Measurements from ENCODE around the gene TMEM26. TPM values are rescaled to one million over a fixed set of nuclear protein-coding genes. Genes with fewer than 3 reads are reported as not detected.

TMEM26 gene
- total RNA-seq, 1 donor from 2014 or later: not detected

DNA sequence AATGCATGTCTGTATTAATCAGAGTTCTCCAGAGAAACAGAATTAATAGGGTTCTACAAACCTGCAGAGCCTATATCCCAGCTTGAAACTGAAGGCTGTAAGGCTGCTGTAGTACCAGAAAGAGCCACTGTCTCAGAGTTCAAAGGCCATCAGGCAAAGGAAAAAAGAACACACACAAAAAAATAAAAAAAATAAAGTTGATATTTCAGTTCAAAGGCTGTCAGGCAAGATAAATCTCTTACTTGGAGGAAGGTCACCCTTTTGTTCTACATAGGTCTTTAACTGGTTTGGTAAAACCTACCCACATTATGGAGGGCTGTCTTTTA lies 12.0 kb upstream of the TMEM26 start:
- Histone ChIP-seq H3K4me3 (no peak overlapping the region), H3K27me3 (no peaks in the 10 kb centered on the region), H3K9me3 (no peaks in the 10 kb centered on the region), H3K27ac (no peak overlapping the region), H3K4me1 (peaks cover 0 to 15% of the 10 kb centered on the region in 2 donors), H3K36me3 (no peaks in the 10 kb centered on the region)
- TF ChIP-seq, protein P1, sequence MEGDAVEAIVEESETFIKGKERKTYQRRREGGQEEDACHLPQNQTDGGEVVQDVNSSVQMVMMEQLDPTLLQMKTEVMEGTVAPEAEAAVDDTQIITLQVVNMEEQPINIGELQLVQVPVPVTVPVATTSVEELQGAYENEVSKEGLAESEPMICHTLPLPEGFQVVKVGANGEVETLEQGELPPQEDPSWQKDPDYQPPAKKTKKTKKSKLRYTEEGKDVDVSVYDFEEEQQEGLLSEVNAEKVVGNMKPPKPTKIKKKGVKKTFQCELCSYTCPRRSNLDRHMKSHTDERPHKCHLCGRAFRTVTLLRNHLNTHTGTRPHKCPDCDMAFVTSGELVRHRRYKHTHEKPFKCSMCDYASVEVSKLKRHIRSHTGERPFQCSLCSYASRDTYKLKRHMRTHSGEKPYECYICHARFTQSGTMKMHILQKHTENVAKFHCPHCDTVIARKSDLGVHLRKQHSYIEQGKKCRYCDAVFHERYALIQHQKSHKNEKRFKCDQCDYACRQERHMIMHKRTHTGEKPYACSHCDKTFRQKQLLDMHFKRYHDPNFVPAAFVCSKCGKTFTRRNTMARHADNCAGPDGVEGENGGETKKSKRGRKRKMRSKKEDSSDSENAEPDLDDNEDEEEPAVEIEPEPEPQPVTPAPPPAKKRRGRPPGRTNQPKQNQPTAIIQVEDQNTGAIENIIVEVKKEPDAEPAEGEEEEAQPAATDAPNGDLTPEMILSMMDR (IDR thresholded peaks at IDR 0.05): no peak
- DNase-seq (ENCODE audit: low spot score in 2 of 2): no peak
- intact Hi-C loops (cut with DNase I): no loop called here

DNA sequence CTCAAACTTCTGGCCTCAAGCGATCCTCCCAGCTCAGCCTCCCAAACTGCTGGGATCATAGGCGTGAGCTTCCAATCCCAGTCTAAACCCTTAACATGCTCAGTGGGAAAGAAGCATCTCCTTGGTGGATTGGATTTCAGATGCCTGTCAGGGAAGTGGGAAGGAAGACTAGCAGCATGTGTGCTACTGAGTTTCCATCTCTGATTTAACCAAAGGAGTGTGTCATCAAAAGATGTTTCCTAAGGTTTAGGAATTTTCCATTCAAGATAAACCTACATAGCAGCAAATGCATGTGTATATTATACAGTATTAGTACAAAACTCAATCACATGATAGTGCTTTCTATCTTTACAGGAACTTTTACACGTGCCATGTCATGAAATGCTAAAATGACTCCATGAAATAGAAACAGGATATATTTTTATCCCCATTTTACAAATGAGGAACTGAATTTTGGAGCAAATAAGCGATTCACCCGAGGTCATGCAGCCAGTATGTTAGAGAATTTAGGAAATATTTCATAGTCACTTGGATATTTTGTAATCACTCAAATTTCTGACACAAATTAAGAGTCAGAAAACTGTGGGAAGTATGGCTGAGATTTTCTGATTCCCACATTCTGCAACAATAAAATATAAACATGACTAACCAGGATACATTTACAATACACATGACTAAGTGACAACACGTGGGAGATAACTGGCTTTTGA lies 11.4 kb upstream of the TMEM26 start:
- Histone ChIP-seq H3K27me3 (no peaks in the 10 kb centered on the region), H3K9me3 (no peaks in the 10 kb centered on the region), H3K4me3 (no peak overlapping the region), H3K27ac (no peak overlapping the region), H3K4me1 (peaks cover 0 to 15% of the 10 kb centered on the region in 2 donors), H3K36me3 (no peaks in the 10 kb centered on the region)
- TF ChIP-seq, protein P1 (IDR thresholded peaks at IDR 0.05): no peak
- intact Hi-C loops (cut with DNase I): no loop called here
- DNase-seq (ENCODE audit: low spot score in 2 of 2): no peak

DNA sequence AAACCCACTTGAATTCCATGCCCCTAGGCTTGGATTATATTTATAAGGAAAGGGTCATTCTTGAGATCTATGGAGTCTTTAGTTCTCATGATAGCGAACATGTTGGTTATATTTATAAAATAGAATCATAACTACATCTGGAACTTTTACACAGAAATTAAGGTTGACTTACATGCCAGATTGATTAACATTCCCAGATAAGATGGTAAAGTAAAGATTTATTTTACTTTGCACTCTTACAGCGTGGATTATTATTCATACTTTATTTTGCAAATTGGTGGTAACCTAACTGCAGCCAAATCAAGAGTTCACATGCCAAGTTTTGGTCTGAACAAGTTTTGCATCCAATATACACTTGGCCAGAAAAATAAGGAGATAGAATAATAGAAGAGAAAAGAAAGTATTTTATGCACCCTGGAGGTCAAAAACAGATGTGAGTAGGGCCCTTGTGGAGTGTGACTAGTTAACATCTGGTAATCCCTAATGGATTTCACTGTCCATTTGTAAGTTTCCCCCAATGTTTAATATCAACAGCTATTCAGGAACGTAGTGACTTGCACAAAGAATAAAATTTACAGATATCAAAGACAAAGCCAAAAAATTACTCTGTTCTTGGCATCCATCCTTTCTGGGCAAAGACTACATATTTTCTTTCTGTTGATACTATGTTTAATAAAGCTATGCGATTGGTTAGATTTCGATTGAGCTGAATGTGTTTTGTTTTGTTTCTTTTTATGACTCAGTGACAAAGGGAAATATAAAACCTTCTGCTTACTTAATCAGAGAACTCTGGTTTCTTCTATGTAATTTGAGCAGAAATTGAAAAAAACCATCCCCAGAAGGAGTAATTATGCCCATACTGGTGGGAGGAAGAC lies 10.1 kb upstream of the TMEM26 start:
- no peaks in the 10 kb centered on the region for H3K9me3 ChIP-seq
- no peak for DNase-seq (ENCODE audit: low spot score in 2 of 2)
- TF ChIP-seq, protein P1 (IDR thresholded peaks at IDR 0.05): no peak
- no peaks in the 10 kb centered on the region for H3K36me3 ChIP-seq
- H3K4me3 ChIP-seq: peak overlapping the region in 1 of 2 donors; percentile 30
- no peaks in the 10 kb centered on the region for H3K27me3 ChIP-seq
- H3K4me1 ChIP-seq: peaks cover 0 to 15% of the 10 kb centered on the region in 2 donors
- intact Hi-C loops (cut with DNase I): no loop called here
- peak overlapping the region; percentile 16 to 54 for H3K27ac ChIP-seq

DNA sequence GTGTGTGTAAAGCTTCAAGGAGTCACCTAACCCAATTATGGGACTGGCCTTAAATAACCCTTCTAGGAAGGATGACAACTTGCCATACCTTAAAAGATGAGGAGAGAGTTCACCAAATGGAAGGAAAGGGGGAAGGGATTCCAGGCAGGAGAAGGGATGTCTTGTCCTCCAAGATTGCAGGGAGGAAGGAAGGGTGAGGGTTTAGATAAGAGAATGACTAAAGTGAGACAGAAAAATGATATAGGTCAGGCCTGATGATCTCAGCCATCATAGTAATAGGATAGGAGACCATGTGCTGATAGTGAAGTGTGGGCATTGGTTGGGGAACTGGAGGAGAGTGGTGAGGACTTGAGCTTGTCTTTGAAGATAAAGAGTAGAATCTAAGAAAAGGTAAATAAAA lies 7.7 kb upstream of the TMEM26 start:
- no peaks in the 10 kb centered on the region for H3K36me3 ChIP-seq
- intact Hi-C loops (cut with DNase I): no loop called here
- no peak for DNase-seq (ENCODE audit: low spot score in 2 of 2)
- H3K27ac ChIP-seq: no peak overlapping the region
- no peaks in the 10 kb centered on the region for H3K9me3 ChIP-seq
- TF ChIP-seq, protein P1 (IDR thresholded peaks at IDR 0.05): no peak
- H3K4me3 ChIP-seq: no peak overlapping the region
- peaks cover 0 to 18% of the 10 kb centered on the region in 2 donors for H3K4me1 ChIP-seq
- no peaks in the 10 kb centered on the region for H3K27me3 ChIP-seq

DNA sequence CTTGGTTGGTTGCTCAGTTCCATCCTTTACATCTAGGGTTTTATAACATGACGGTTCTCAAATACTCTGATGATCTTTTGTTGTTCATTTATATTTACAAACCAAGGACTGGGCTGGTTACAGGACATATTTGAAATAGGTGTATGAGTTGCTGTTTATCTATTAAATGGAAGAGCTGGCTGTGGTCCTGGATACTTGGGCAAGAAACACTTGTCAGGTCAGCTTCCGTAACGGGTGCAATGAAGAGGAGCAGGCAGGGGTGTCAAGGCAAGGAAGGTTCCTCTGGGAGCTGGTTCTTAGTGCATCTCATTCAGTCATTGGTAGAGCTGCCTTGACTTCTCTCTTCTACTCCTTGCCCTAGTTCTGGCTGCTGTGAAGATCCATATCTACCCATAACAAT lies 4.8 kb upstream of the TMEM26 start:
- H3K4me3 ChIP-seq: no peak overlapping the region
- no peaks in the 10 kb centered on the region for H3K9me3 ChIP-seq
- TF ChIP-seq, protein P1 (IDR thresholded peaks at IDR 0.05): no peak
- no peak overlapping the region for H3K27ac ChIP-seq
- H3K4me1 ChIP-seq: peaks cover 0 to 7% of the 10 kb centered on the region in 2 donors
- intact Hi-C loops (cut with DNase I): no loop called here
- no peaks in the 10 kb centered on the region for H3K27me3 ChIP-seq
- DNase-seq (ENCODE audit: low spot score in 2 of 2): no peak
- no peaks in the 10 kb centered on the region for H3K36me3 ChIP-seq

Measured in ascending aorta (tissue), 2 donors.